RPMI7951 (cell line): Measurements from ENCODE around the gene SAPCD2. TPM values are rescaled to one million over a fixed set of nuclear protein-coding genes. Genes with fewer than 3 reads are reported as not detected.
"Not testable (repeated sequence)": the region's sequence is repeated elsewhere in the genome, so short reads cannot be mapped to it uniquely, and the experiment has no call there.

Experiments
- DNase-seq: peaks from one replicate; pipeline ENCODE4 v3.0.0-alpha.2; 2012; ENCODE audit warnings: low read depth
- total RNA-seq: library from RNA; depleted of rRNA; stranded (reverse); fragments of >200 nt; shearing (Covaris generic); gene quantifications from 2 replicates; pipeline ENCODE4 v1.2.3, GENCODE V29; 2014

SAPCD2 gene
- total RNA-seq, 1 experiment from 2014 or later: 15.3 TPM

DNA sequence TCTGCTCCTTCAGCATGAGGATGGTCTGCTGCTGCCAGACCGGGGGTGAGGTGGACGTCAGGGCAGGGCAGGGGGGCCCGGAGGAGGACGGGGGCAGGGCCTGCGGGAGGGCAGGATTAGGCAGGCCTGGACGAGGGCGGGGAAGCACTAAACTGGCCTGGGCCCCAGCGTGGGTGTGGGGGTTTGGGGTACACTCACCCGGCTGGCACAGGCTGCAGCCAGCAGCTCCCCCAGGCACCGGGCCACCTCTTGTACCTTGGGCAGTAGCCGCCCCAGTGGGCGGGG lies 5.5 kb downstream of the SAPCD2 start:
- DNase-seq: no peak

DNA sequence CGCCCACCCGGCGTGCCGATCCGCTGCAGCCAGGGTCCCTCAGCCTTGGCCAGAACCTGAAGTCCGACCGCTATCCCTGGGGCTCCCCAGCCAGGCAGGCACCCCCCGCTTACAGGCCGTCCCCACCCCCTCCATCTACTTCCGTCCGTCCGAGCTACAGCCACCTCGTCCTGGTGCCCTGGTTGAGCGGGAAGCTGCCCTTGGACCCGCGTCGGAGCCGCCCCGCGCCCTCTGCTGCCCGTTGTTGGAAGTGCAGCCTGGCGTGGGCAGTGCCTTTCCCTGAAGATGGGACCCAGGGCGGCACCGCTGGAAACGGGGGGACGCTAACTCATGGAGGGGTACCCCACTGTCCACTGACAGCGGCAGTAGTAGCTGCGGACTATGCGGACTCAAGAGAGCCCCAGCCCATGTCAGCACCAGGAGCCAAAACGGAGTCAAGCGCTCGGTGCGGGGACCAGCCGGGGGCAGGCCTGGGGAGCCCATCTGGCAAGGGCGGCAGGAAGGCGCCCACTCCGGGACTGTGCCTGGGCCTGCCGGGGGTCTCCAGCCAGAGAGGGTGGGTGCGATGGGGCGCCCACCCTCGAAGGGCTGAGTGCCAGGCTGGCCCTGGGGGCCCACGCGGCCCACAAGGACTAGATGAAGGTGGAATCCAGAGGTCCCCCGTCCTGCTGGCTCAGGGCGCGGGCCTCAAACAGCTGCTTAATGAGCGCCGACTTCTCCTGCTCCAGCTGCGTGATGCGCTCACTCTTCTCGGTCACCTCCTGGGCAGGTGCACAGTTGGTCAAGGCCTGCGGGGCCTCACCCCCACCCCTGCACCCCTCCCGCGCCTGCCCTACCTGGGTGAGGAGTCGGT lies 6.1 kb downstream of the SAPCD2 start:
- DNase-seq: no peak

DNA sequence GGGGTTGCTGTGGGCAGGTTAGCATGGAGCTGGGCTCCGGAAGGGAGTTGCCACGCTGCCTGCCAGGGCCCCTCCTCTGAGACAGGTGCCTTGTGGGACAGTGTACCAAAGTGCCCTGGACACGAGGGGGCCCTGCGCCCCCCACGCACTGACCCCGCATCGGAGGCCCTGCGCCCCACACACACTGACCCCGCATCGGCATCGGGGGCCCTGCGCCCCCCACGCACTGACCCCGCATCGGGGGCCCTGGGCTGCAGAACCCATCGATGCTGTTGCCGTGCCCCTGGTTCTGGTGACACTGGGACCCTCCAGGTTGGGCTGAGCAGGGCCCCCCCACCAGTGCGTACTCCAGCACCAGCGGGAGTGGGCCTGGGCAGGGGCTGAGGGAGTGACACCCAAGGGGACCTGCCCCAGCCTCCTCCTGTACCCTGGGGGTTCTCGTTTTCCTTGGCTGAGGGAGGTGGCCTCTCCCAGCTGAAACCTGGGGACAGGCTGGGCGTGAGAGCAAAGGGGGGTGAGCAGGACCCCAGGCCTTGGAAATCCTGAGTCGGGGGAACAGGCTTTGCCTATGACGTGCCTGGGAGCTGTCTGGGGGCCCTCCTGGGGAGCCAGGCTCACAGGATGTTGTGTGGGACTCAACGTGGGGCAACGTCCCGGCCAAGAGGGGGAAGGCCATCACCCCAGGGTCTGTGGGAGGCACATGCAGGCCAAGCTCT lies 6.9 kb downstream of the SAPCD2 start:
- DNase-seq: no peak

DNA sequence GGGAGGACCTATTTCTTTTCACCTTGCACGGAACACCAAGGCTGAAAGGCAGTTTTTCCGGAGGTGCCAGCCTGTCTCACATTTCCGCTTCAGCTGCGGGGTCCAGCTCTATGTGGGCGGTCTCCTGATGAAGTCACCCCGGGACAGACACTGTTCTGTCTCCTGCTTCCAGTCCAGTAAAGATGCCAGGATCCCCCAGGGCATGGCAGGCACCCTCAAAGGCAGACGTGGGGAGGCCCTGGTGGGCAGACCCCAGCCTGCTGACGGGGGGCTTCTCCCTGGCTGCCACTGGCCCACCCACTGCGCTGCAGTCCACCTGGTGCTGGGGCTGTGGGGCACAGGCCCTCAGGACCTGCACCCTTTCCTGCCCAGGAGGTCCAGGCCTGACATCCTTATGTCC lies 7.6 kb downstream of the SAPCD2 start:
- DNase-seq: not testable (repeated sequence)

DNA sequence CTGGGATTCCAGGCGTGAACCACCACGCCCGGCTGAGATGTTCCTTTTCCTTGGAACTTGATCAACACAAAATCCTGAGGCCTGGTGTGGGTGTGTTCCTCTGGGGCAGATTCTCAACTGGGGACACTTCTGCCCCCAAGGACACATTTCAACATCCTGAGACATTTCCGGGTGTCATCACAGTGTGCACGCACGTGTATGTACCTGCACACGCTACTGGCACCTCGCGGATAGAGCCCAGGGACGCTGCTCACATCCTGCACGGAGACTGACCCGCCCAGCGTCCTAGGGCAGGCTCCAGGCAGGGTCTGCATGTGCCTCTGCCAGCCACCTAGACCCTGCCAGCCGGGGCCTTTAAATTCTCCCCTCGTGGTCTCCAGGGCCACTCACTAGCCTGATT lies 8.0 kb downstream of the SAPCD2 start:
- no peak for DNase-seq

DNA sequence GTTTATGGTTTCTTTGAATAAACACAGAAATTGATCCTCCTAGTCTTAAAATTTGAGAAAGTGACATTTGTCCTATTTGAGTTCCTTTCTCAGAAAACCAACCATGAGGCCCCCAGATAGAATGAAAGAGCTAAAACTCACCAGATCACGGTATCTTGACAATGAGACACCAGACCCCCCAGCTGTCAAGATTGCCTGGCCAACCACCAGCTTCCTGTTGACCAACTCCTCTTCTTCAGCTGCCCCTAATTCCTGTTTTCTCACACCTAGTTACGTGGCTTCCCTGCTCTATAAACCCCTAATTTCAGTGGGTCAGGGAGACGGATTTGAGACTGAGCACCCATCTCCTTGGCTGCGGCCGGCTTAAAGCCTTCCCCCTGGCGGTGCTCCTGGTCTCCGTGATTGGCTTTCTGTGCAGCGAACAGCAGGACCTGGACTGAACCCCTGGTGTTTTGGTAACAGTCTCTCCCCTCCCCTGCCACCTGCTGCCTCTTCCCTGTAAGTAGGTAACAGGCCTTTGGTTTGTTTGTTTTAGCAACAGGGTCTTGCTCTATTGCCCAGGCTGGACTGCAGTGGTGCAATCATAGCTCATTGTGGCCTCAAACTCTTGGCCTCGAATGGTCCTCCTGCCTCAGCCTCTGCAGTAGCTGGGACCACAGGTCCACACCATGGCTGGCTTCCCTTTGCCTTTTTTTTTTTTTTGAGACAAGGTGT lies 11.7 kb downstream of the SAPCD2 start:
- DNase-seq: no peak

DNA sequence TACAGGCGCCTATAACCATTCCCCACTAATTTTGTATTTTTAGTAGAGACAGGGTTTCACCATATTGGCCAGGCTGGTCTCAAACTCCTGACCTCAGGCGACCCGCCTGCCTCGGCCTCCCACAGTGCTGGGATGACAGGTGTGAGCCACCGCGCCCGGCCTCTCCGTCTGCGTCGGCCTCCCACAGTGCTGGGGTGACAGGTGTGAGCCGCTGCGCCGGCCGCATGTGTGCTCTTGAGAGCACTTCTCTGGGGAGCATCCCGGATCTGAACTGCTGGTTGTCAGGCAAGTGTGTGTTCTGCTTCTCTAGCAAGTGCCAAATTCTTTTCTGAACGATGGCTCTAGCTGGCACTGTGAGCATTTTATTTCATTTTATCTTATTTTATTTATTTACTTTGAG lies 12.8 kb downstream of the SAPCD2 start:
- DNase-seq: no peak

DNA sequence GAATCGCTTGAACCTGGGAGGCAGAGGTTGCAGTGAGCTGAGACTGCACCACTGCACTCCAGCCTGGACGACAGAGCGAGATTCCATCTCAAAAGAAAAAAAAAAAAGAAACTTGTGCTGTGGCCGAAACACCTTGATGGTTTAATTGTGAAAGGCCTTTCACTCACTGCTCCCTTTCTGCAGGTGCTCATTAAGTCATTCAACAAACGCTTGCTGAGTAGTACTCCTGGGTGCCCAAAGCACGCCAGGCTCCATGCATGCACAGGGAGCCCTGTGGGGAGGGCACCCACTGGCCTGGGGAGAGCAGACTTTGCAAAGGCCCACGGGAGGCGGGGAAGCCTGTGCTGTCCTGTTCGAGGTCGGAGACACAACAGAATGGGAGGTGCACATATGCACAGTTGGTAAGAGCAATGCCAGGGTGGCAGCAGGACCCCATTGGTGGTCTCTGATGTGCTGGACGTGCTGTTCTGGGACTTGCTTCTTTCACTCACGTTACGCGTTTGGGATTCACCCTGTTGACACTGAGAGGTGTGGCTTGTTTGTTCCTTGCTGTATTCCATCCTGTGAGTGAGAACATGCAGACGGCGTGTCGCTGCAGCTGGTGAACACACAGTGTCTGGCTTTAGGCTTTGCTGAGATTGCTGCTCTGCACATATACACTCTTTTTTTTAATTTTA lies 13.5 kb downstream of the SAPCD2 start:
- no peak for DNase-seq

DNA sequence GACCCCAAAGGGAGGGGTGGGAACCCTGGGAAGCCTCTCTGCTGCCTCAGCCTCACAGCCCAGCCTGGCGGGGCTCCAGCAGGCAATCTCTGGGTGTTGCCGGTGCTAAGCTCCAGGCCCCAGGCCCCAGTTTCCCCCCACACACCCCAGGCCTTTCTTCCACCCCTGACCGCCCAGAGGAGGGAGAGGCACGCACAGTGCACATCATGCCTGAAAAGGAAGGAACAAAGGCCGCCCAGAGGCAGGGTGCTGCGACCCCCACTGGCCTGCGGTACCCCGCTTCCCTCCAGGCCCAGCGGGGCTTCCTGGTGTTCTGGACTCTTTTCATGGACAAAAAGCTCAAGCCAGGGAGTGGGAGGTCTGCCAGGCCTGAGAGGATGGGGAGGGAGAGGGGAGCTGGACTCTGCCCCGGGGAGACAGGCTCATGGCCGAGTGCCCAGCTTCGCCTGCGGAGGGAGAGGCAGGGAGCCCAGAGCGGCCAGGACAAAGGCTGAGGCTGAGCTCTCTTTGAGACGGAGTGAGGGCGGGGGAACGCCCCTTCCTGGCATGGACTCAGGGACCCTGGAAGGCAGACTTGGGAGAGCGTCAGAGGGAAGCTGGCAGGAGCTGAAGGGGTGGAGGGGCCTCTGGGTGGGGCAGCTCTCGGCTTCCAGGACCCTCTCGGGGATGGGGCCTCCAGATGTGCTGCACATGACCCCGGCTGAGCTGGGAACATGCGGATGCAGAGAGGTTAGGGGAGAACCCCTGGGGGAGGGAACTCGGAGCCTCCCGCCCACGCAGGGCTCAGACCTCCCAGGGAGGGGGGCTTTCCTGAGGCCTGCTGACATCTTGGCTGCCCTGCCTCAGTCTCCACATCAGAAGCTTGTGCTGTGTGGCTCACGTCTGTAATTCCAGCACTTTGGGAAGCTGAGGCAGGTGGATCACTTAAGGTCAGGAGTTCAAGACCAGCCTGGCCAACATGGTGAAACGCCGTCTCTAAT lies 14.7 kb downstream of the SAPCD2 start:
- peak; percentile 88 for DNase-seq

DNA sequence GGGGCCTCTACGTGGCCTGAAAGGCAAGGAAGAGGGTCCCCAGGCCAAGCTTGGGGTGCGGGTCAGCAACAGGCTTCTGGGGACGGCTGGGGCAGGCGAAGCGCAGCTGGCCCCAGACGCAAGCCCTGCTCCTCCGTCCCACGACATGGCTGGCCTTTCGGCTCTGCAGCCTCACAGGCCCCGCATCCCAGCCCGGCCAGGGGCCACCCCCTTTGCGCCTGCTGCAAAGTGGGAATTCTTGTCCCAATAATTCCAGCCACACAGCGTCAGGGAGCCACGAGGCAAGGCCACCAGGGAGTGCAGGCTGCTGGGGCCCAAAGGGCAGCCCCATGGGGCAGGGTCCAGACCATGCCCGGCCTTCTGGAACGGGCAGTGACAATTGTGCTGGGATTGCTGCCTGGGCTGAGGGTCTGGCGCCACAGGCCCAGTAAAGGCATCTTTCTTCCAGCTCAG lies 15.4 kb downstream of the SAPCD2 start:
- DNase-seq: no peak

DNA sequence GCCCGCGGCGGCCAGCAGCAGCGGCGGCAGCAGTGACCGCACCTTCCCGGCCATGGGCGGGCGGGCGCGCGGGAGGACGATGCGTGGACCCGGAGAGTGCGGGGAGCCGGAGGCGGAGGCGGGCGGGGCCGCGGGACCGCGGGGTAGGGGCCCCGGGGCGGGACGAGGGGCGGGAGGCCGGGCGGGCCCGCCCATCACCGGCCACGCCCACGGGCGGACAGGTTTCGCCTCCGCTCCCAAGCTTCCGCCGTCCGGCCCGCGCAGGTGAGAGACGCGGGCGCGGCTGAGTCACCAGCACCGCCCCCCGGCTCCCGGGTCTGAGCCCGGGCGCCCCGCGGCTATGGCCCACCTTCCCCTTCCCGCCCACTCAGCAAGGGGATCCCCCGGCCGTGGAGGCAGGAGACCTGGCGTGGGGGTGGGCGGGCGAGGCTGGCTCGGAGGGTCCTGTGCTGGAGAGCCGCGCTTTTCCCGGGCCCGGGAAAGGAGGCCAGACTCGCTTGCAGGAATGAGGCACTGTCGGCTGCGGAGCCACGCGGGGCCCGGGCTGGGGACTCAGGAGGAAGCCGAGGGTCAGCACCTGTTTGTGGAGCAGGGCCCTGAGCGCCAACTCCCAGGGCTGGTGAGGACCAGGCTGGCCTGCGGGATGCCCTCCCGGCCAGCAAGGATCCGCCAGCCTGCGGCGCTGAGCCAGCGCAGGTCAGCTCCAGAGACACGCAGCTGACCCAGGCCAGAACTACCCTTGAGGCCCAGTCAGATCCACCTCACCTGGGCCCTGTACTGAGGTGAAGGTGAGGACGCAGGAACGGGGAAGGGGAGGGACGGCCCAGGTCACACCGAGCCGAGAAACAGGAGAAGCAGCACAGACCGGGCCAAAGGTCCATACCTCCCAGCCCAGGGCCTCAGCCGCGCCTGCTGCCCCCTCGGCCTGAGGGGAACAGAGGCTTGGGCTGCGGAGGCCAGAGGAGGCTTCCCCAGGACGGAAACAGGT lies 16.1 kb downstream of the SAPCD2 start, which contains the start of gene ENTPD2:
Gene ENTPD2, minus strand, starts transcription at position 118 of the 988 bp plus-strand sequence. Its CDS starts 64 bp downstream, at position 54.
- no peak for DNase-seq

DNA sequence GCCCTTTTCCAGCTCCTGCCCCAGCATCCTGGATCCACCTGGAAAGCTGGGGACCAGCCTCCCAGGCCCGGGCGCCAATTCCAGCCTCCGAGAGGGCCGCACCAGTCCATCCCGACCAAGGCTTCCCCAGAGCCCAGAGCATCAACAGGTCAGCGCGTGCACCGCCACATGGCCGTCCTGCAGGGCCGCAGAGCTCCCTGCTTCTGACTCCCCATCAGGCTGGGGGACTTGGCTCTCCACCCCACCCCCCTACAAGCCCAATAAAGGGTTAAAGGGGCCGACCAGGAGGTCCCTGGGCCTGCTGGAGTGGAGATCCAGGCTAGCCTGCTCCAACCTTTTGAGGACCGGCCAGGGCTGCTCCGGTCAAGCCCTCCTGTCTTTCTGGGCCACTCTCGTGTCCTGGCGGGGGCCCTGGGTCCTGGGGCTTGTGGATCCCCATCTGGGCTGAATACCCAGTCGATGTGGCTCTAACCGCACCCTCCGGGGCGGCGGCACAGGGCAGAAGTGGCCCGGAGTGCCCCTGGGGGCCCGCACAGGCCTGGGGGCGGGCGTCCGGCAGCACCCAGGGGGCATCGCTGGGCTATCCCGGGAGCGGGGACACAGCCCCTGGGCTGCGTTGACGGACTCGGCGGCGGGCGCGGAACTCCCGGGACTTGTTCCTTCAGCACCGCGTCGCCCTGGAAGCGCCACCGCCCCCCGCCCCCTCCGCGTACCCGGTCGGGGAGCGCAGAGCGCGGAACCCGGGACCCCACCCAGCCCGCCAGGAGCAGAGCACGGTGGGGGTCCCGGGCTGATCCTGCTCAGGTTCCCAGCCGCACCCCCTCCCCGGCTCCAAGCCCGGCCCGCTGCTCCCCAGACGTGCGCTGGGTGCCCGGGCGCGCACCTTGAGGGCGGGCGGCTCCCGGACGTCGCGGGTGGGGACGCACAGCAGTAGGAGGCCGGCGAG lies 17.1 kb downstream of the SAPCD2 start:
- no peak for DNase-seq

DNA sequence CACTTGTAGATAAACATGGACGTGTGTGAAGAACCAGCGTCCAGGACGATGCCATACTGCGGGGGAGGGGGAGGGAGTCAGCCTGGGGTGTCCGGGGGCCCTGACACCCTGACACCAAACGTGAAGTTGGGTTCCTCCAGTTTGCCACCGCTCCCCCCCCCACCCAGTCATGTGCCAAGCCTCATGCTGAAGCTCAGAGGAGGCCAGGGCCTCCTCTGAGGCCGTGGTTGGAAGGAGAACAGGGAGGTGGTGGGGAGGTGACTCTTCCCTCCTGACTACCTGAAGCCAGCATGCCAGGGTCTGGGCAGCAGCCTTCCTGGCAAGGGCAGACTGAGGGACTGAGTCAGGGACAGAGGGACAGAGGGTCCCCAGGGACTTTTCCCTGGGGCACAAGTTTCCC lies 18.1 kb downstream of the SAPCD2 start:
- no peak for DNase-seq

DNA sequence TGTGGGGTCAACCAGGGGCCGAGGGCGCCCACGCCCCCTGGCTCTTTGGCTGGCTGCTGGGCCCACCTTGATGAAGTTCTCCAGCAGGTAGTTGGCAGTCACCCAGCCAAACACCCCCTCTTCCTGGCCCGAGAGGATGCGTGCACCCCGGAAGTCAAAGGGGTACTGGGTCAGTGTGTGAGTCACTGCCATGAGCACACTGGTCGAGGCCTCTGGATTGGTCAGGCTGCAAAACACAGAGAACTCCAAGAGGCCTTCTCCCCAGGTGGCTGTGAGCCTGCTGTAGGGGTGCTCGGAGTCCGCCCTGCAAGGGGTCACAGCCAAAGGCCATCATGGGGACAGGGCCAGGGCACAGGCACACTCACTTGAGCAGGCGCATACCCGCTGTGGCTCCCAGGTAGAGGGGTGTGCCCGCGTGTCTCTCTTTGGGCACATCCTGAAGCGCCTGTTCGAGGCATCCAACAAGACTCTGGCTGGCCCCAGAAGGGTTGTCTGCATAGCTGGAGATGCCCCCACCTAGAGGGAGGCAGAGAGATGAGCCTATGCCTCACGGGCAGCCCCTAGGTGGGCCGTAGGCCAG lies 19.1 kb downstream of the SAPCD2 start:
- no peak for DNase-seq

DNA sequence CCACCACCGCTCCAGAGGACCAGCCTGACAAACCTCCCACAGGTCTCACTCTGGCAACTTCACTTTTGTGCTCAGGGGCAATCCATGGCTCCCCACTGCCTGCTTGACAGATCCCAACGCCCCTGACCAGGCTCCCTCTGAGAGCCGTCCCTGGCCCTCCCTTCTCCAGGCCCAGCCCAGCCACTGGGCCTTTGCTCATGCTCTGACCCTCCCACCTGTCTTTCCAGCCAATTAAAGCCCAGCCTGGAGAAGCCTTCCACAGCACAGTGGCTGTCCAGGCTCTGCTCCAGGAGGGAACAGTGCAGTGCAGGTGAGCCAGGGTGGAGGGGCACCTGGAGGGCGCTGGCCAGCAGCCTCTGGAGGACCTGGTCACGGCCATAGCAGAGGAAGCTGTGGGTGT lies 19.8 kb downstream of the SAPCD2 start:
- no peak for DNase-seq

DNA sequence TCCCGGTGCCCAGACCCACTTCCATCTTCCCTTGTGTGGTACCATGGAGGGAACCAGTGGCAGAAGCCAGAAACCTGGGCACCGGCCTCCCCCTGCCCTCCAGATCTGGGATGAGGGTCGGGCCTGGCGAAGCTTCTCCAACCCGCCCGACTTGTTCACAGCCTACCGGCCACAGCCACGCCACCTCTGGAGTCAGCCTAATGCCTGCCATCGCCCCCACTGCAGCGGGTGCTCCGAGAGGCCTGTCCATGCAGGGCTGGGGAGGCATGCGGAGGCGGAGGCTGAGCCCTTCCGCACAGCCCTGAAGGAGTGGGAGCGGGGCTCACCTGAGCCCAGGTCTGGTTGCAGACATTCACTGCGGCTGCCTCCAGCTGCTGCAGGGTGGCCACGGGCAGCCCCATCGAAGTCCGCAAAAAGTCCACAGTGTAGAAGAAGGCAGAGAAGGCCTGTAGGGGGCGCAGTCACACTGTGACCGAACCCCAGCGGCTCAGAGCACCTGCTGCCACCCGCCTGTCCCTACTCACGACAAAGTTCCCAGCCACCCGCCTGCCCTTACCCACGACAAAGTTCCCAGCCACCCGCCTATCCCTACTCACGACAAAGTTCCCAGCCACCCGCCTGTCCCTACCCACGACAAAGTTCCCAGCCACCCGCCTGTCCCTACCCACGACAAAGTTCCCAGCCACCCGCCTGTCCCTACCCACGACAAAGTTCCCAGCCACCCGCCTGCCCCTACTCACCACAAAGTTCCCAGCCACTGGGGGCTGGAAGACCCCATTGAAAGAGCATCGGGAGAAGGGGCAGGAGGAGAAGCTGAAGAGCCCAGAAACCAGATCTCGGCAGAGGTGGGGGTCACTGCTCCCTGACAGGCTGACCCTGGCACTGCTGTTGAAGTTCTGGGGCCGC lies 20.6 kb downstream of the SAPCD2 start:
- DNase-seq: peak; percentile 33
